Measurements from ENCODE around the gene SPTBN1.

SPTBN1 gene

DNA sequence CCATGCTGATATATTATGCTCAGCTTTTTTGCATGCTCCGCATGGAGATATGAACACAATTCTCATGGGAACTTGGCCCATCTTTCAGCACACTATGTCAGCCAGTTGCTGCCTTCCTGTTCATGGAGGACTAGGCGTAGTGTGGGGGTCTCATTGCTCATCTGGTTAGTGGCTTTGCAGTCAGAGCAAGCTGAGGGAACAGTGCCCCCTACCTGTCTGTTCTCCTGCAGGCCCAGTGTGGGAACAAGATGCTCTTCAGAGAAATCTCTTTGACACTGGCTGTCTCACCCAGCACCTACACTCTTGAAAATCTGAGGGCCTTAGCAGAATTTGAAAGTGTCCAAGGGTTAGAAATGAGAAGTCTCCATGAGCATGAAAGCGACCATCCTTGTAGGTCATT, 47.1 kb downstream of the SPTBN1 start:
- Histone ChIP-seq H3F3A (ENCODE audit: insufficient read depth, low read length) (no peaks in the 10 kb centered on the region), H3K4me2 (ENCODE audit: low read length) (peak overlapping the region; percentile 27; the same call in 1 of the 2 replicates), H3K79me2 (ENCODE audit: insufficient read depth, low read length) (no peaks in the 10 kb centered on the region), H3K4me3 (ENCODE audit: low read depth, low read length, poor library complexity, severe bottlenecking) (no peak overlapping the region), H3K27ac (ENCODE audit: low read depth, low read length, poor library complexity, severe bottlenecking) (no peak overlapping the region), H3K27me3 (ENCODE audit: insufficient read depth, low read length) (no peaks in the 10 kb centered on the region), H3K9me2 (ENCODE audit: low read depth, low read length) (no peaks in the 10 kb centered on the region), H3K9me3 (ENCODE audit: low read length) (no peaks in the 10 kb centered on the region), H2AFZ (ENCODE audit: low read length) (no peak overlapping the region; the same call in 1 of the 2 replicates), H3K36me3 (ENCODE audit: insufficient read depth, low read length) (no peaks in the 10 kb centered on the region), H4K20me1 (ENCODE audit: insufficient read depth, low read length) (no peaks in the 10 kb centered on the region), H3K4me1 (ENCODE audit: insufficient read depth, low read length, severe bottlenecking) (peaks cover 13% of the 10 kb centered on the region), H3K9ac (ENCODE audit: low read length) (no peak overlapping the region)
- TF ChIP-seq, protein P1, sequence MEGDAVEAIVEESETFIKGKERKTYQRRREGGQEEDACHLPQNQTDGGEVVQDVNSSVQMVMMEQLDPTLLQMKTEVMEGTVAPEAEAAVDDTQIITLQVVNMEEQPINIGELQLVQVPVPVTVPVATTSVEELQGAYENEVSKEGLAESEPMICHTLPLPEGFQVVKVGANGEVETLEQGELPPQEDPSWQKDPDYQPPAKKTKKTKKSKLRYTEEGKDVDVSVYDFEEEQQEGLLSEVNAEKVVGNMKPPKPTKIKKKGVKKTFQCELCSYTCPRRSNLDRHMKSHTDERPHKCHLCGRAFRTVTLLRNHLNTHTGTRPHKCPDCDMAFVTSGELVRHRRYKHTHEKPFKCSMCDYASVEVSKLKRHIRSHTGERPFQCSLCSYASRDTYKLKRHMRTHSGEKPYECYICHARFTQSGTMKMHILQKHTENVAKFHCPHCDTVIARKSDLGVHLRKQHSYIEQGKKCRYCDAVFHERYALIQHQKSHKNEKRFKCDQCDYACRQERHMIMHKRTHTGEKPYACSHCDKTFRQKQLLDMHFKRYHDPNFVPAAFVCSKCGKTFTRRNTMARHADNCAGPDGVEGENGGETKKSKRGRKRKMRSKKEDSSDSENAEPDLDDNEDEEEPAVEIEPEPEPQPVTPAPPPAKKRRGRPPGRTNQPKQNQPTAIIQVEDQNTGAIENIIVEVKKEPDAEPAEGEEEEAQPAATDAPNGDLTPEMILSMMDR (IDR thresholded peaks at IDR 0.05; ENCODE audit: low read length) = peak; percentile 95
- TF ChIP-seq EZH2 (IDR thresholded peaks at IDR 0.05; ENCODE audit: borderline replicate concordance, low read length) = no peak

DNA sequence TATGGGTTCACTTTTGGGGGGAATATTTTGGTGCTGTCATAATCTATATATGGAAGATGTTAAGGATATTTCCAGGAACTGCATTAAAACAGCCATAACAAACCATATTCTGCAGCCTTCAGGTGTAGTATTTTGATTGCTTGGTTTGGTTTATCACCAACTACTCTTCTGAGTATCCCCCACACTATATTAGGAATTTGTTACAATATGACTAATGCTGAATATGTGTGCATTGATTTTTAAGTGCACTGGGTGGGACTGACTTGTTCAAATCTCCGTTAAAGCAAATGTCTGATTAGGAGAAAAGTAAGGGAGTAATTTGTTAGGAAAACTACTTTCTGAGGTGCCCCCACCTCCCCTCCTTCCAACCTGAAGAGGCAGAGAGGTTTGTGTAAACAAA, 47.7 kb downstream of the SPTBN1 start:
- no peak for TF ChIP-seq EZH2 (IDR thresholded peaks at IDR 0.05; ENCODE audit: borderline replicate concordance, low read length)
- TF ChIP-seq, protein P1 (IDR thresholded peaks at IDR 0.05; ENCODE audit: low read length) = no peak
- Histone ChIP-seq H3K9me2 (ENCODE audit: low read depth, low read length) (no peaks in the 10 kb centered on the region), H3K4me3 (ENCODE audit: low read depth, low read length, poor library complexity, severe bottlenecking) (no peak overlapping the region), H3K9ac (ENCODE audit: low read length) (no peak overlapping the region), H2AFZ (ENCODE audit: low read length) (no peak overlapping the region), H3K79me2 (ENCODE audit: insufficient read depth, low read length) (no peaks in the 10 kb centered on the region), H4K20me1 (ENCODE audit: insufficient read depth, low read length) (no peaks in the 10 kb centered on the region), H3K4me1 (ENCODE audit: insufficient read depth, low read length, severe bottlenecking) (peaks cover 13% of the 10 kb centered on the region), H3F3A (ENCODE audit: insufficient read depth, low read length) (no peaks in the 10 kb centered on the region), H3K36me3 (ENCODE audit: insufficient read depth, low read length) (no peaks in the 10 kb centered on the region), H3K27ac (ENCODE audit: low read depth, low read length, poor library complexity, severe bottlenecking) (no peak overlapping the region), H3K4me2 (ENCODE audit: low read length) (no peak overlapping the region), H3K27me3 (ENCODE audit: insufficient read depth, low read length) (no peaks in the 10 kb centered on the region), H3K9me3 (ENCODE audit: low read length) (no peaks in the 10 kb centered on the region)

DNA sequence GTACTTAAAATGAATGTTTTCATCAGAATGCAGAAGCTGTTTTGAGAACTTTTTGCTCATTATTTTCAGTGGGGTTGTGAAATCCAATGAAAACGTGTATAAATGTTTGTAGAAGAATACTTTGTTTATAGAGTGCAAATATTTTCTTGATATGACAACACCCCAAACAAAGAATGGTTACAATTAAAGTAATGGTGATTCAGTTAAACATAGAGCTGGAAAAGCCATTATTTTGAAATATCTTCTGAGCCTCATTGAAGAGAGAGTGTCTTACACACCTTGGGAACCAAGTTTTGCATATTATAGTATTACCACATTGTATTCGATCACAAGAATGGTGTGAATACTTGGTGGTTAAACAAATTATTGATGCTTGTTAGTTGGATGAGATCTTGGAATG, 48.7 kb downstream of the SPTBN1 start:
- no peak overlapping the region for H3K4me3 ChIP-seq (ENCODE audit: low read depth, low read length, poor library complexity, severe bottlenecking)

More for the DNA sequence above, 48.7 kb downstream of the SPTBN1 start:
- Histone ChIP-seq H3K27me3 (ENCODE audit: insufficient read depth, low read length) (no peaks in the 10 kb centered on the region), H3K9ac (ENCODE audit: low read length) (no peak overlapping the region), H3K27ac (ENCODE audit: low read depth, low read length, poor library complexity, severe bottlenecking) (no peak overlapping the region), H3K9me2 (ENCODE audit: low read depth, low read length) (no peaks in the 10 kb centered on the region), H2AFZ (ENCODE audit: low read length) (no peak overlapping the region), H3K4me1 (ENCODE audit: insufficient read depth, low read length, severe bottlenecking) (peaks cover 13% of the 10 kb centered on the region), H3K36me3 (ENCODE audit: insufficient read depth, low read length) (no peaks in the 10 kb centered on the region), H4K20me1 (ENCODE audit: insufficient read depth, low read length) (no peaks in the 10 kb centered on the region), H3K4me2 (ENCODE audit: low read length) (no peak overlapping the region), H3K9me3 (ENCODE audit: low read length) (no peaks in the 10 kb centered on the region), H3K79me2 (ENCODE audit: insufficient read depth, low read length) (no peaks in the 10 kb centered on the region), H3F3A (ENCODE audit: insufficient read depth, low read length) (no peaks in the 10 kb centered on the region)
- TF ChIP-seq EZH2 (IDR thresholded peaks at IDR 0.05; ENCODE audit: borderline replicate concordance, low read length) = no peak
- TF ChIP-seq, protein P1 (IDR thresholded peaks at IDR 0.05; ENCODE audit: low read length) = no peak

Data from OCI-LY1 (cell line).